Spleen (tissue), 11 donors: Measurements from ENCODE around the gene STAM2. TPM values are rescaled to one million over a fixed set of nuclear protein-coding genes. Genes with fewer than 3 reads are reported as not detected.

ENCODE experiments used
- DNase-seq: peaks from one replicate; pipeline ENCODE4 v3.0.0-alpha.2; 2020
- H3K27ac ChIP-seq, 8 donors: fragments of 200-600 bp; sonication (generic) in 7 of 8; 1 replicate in 4 of 8; 2 replicates in 4 of 8; pipeline versions ENCODE4 v1.5.0 to v1.8.0; 2016 to 2021; ENCODE audit warnings: inconsistent platforms in 4 of 8, mild to moderate bottlenecking in 4 of 8, moderate library complexity in 1 of 8
- H3K27me3 ChIP-seq, 7 donors: fragments of 200-600 bp; sonication (generic) in 6 of 7; replicated peaks in 1 of 7; 1 replicate in 4 of 7; 2 replicates in 3 of 7; pipeline versions ENCODE4 v1.5.0 to v1.8.0; 2016 to 2021; ENCODE audit warnings: inconsistent platforms in 3 of 7, mild to moderate bottlenecking in 1 of 7
- H3K36me3 ChIP-seq, 6 donors: fragments of 200-600 bp; sonication (generic) in 5 of 6; 1 replicate in 4 of 6; 2 replicates in 2 of 6; pipeline versions ENCODE4 v1.5.0 to v1.8.0; 2016 to 2021; ENCODE audit warnings: inconsistent platforms in 2 of 6
- H3K4me1 ChIP-seq, 6 donors: fragments of 200-600 bp; sonication (generic) in 5 of 6; 1 replicate in 3 of 6; 2 replicates in 3 of 6; pipeline versions ENCODE4 v1.5.0 to v1.8.0; 2016 to 2021; ENCODE audit warnings: inconsistent platforms in 3 of 6
- H3K4me3 ChIP-seq, 8 donors: fragments of 200-600 bp; sonication (generic) in 7 of 8; 1 replicate in 4 of 8; 2 replicates in 4 of 8; pipeline versions ENCODE4 v1.5.0 to v1.8.0; 2016 to 2021; ENCODE audit warnings: inconsistent platforms in 4 of 8, mild to moderate bottlenecking in 4 of 8, moderate library complexity in 2 of 8
- H3K9me3 ChIP-seq, 8 donors: fragments of 200-600 bp; sonication (generic) in 7 of 8; 1 replicate in 4 of 8; 2 replicates in 4 of 8; pipeline versions ENCODE4 v1.5.0 to v1.8.0; 2016 to 2021; ENCODE audit warnings: inconsistent platforms in 4 of 8
- POLR2A ChIP-seq, 3 donors: fragments of 450-650 bp; IDR thresholded peaks; one replicate each; pipeline ENCODE4 v1.5.1; 2017; ENCODE audit warnings: antibody characterized with exemption in 3 of 3, mild to moderate bottlenecking in 1 of 3
- POLR2AphosphoS5 ChIP-seq, 3 donors: sonication (generic); formaldehyde crosslinking; IDR thresholded peaks; one replicate each; pipeline ENCODE4 v1.5.1; 2017; ENCODE audit warnings: antibody characterized with exemption in 3 of 3
- WGBS, 5 donors: extraction: QIAGEN DNeasy Blood & Tissue Kit in 3 of 5; methylation state at CpG; one replicate each; pipeline versions ENCODE4 v1.1.5 to v1.1.7; 2013 to 2018; 5-methylcytosine and 5-hydroxymethylcytosine counted together
- intact Hi-C: fragments of 100-400 bp; cut with DNase I; formaldehyde crosslinking; loops from one replicate; pipeline ENCODE4 v1.15.0; 2023; ENCODE audit warnings: low total_unique reads
- polyA plus RNA-seq, 3 donors: library from polyadenylated mRNA; stranded (reverse); fragments of 200-250 nt; gene quantifications; one replicate each; pipeline ENCODE4 v1.2.1, GENCODE V29; 2013
- total RNA-seq, 7 donors: library from RNA; depleted of rRNA in 3 of 7; stranded (reverse); fragments of >200 nt in 3 of 7; fragmentation: NEBNext Ultra II Directional in 4 of 7; extraction: Animal tissue kit (Norgen Biotek cat#: 25700) in 4 of 7; gene quantifications; one replicate each; pipeline versions ENCODE4 v1.1.0 to v1.2.1, GENCODE V29; 2016 to 2021
- TF ChIP-seq, protein P1 (sequence below), 11 experiments: fragments of 200-600 bp in 7 of 11; fragments of 450-650 bp in 4 of 11; sonication (generic) in 4 of 11; IDR thresholded peaks in 8 of 11; conservative IDR thresholded peaks in 3 of 11; 1 replicate in 7 of 11; 2 replicates in 4 of 11; pipeline versions ENCODE4 v1.4.0 to v1.8.0; 2016 to 2021; ENCODE audit warnings: antibody characterized with exemption in 11 of 11, inconsistent platforms in 4 of 11, mild to moderate bottlenecking in 1 of 11
- donor health status: healthy with polysubstance abuse.
- donor health status: DM: no; HTN: no; CAD: no; lungs with moderate emphysema.
- donor health status: DM: no; HTN: no; CAD: no.
- donor health status: Bipolar disorder and iron deficiency.
- donor health status: healthy.
- donor health status: DM: no; HTN: no; CAD: no.
- donor health status: DM: yes; HTN: yes; CAD: no.

STAM2 gene
- total and polyA plus RNA-seq, 10 donors = 5.7 to 41.2 (median 31.8) TPM

DNA sequence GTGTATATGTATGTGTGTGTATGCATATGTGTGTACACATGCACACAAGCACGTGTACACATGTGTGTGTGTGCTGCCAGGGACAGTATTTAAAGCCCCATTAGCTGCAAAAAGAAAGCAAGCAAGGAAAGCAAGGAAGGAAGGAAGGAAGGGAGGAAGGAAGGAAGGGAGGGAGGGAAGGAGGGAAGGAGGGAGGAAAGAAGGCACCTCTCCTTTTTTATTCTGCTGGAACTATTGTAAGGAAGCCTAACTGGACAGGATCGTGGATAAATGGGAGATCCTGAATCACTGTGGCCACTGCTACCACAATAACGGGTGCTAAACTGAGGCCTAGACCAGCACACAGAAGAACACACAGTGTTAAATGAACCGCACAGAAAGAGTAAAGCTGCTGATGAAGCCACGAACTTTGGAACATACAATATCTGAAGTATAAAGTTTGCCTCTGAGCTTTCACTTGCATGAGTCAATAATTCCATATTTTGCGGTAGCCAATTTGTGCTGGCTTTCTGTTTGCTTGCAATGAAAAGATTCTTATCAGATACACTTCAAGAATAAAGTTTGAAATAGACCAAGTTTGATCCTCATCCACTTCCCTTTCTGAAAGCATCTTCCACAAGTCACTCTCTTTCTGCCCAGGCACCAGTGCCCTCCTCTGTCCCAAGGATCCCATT, 92.2 kb downstream of the STAM2 start:
- H3K4me3 ChIP-seq = no peak overlapping the region
- no peaks in the 10 kb centered on the region for H3K9me3 ChIP-seq
- H3K27ac ChIP-seq = no peak overlapping the region
- 73 to 85% (median 78%) methylated on average over 6 of the region's 6 CpGs for WGBS, 5 donors
- TF ChIP-seq, protein P1, sequence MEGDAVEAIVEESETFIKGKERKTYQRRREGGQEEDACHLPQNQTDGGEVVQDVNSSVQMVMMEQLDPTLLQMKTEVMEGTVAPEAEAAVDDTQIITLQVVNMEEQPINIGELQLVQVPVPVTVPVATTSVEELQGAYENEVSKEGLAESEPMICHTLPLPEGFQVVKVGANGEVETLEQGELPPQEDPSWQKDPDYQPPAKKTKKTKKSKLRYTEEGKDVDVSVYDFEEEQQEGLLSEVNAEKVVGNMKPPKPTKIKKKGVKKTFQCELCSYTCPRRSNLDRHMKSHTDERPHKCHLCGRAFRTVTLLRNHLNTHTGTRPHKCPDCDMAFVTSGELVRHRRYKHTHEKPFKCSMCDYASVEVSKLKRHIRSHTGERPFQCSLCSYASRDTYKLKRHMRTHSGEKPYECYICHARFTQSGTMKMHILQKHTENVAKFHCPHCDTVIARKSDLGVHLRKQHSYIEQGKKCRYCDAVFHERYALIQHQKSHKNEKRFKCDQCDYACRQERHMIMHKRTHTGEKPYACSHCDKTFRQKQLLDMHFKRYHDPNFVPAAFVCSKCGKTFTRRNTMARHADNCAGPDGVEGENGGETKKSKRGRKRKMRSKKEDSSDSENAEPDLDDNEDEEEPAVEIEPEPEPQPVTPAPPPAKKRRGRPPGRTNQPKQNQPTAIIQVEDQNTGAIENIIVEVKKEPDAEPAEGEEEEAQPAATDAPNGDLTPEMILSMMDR (IDR thresholded peaks at IDR 0.05 in 8 of 11, conservative IDR thresholded peaks at IDR 0.05 in 3 of 11) = no peak
- TF ChIP-seq POLR2AphosphoS5 (IDR thresholded peaks at IDR 0.05) (no peak), POLR2A (IDR thresholded peaks at IDR 0.05) (no peak)
- H3K27me3 ChIP-seq = no peaks in the 10 kb centered on the region
- DNase-seq = no peak
- H3K36me3 ChIP-seq = no peaks in the 10 kb centered on the region
- peaks cover 0 to 1% (median 0%) of the 10 kb centered on the region in 6 donors for H3K4me1 ChIP-seq
- intact Hi-C loops = no loop called here

DNA sequence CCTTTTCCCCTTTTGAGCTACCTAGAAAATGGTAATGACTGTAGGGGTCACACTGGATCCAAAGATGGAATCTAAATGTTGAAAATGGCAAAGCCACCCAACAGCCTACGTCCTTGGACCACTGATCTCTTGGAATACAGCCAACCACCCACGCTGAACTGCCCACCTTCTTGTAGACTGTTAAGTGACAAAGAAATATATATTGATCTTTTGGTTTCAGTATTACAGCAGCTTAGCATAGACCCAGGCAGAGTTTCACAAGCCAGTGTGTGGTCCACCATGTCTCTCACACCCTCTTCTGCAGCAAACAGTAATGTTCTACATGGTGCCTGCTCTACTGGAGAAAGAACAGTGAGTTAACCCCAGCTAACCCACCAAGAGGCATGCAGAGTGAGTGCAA, 96.9 kb downstream of the STAM2 start:
- Histone ChIP-seq H3K27me3 (no peaks in the 10 kb centered on the region), H3K9me3 (no peaks in the 10 kb centered on the region), H3K4me3 (no peak overlapping the region), H3K4me1 (no peaks in the 10 kb centered on the region), H3K36me3 (no peaks in the 10 kb centered on the region), H3K27ac (no peak overlapping the region)
- intact Hi-C loops = no loop called here
- TF ChIP-seq, protein P1 (IDR thresholded peaks at IDR 0.05 in 8 of 11, conservative IDR thresholded peaks at IDR 0.05 in 3 of 11) = no peak
- no peak for TF ChIP-seq POLR2A (IDR thresholded peaks at IDR 0.05)
- TF ChIP-seq POLR2AphosphoS5 (IDR thresholded peaks at IDR 0.05) = no peak
- no peak for DNase-seq
- 69 to 90% (median 76%) methylated on average over 2 of the region's 2 CpGs for WGBS, 5 donors

DNA sequence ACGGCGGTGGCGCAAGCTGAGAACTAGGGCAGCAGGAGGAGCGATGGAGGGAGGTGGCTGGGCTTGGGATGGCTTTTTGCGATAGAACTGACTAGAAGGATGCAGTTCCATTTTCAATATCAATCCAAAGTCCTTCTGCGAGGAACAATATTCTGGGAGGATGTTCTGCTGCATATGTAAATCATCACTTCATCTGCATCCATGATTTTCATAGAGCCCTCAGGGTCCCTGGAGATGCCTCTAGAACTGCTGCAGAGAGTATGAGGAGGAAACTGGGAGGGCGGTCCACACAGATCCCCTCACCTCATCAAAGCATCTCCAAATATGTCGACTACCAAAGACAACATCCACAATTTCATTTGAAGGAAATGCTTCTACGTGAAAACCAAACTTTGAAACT, 97.5 kb downstream of the STAM2 start:
- Histone ChIP-seq H3K27ac (no peak overlapping the region), H3K4me3 (no peak overlapping the region), H3K27me3 (no peaks in the 10 kb centered on the region), H3K9me3 (no peaks in the 10 kb centered on the region), H3K36me3 (no peaks in the 10 kb centered on the region), H3K4me1 (no peaks in the 10 kb centered on the region)
- intact Hi-C loops = no loop called here
- TF ChIP-seq, protein P1 (IDR thresholded peaks at IDR 0.05 in 8 of 11, conservative IDR thresholded peaks at IDR 0.05 in 3 of 11) = no peak
- no peak for TF ChIP-seq POLR2AphosphoS5 (IDR thresholded peaks at IDR 0.05)
- TF ChIP-seq POLR2A (IDR thresholded peaks at IDR 0.05) = no peak
- no peak for DNase-seq
- WGBS, 5 donors = 92 to 96% (median 95%) methylated on average over 9 of the region's 9 CpGs

DNA sequence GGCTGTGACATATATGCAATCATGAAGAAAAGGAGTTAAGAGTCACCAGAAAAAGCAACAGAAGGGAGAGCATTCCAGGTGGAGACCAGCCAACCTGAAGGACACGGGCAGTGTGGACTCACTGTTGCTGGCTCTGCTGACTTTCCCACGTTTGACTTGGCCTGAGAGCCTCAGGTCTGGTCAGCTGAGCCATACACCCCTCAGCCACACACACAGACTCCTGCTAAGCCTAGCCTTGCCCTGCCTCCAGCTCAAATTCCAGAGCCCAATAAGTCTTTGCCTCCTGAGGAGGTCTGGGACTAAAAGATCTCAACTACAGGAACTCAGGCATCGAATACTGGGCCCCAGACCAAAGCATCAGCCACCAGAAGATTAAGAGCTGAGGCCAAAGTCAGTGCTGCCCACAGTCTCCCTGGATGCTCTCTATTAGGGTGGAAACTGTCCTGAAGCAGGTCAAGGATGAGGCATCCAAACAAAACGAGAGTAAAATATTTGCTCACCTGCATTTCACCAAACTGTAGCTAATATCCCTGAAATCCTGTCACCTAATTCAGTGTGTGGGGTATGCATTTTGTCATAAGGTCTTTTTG, 100.0 kb downstream of the STAM2 start:
- H3K27ac ChIP-seq = no peak overlapping the region
- no peaks in the 10 kb centered on the region for H3K36me3 ChIP-seq
- no peak for DNase-seq
- H3K27me3 ChIP-seq = no peaks in the 10 kb centered on the region
- intact Hi-C loops = no loop called here
- TF ChIP-seq, protein P1 (IDR thresholded peaks at IDR 0.05 in 8 of 11, conservative IDR thresholded peaks at IDR 0.05 in 3 of 11) = no peak
- TF ChIP-seq POLR2A (IDR thresholded peaks at IDR 0.05) = no peak
- TF ChIP-seq POLR2AphosphoS5 (IDR thresholded peaks at IDR 0.05) = no peak
- peaks cover 0 to 9% (median 0%) of the 10 kb centered on the region in 6 donors for H3K4me1 ChIP-seq
- no peak overlapping the region for H3K4me3 ChIP-seq
- WGBS, 5 donors = 58 to 81% (median 74%) methylated on average over 4 of the region's 4 CpGs
- no peaks in the 10 kb centered on the region for H3K9me3 ChIP-seq
